K562 (cell line): ENCODE data around the gene TUBB4B. TPM values are rescaled to one million over a fixed set of nuclear protein-coding genes. Genes with fewer than 3 reads are reported as not detected.
A peak's percentile ranks its signal among the peaks of the same experiment; 100 is the strongest.

Experiments used
- ARID4B ChIP-seq: sonication (generic); formaldehyde crosslinking; IDR thresholded peaks from 2 replicates; pipeline ENCODE4 v1.8.0; 2022; ENCODE audit warnings: mild to moderate bottlenecking, missing genetic modification reagents
- BCL6 ChIP-seq: fragments of 250-450 bp; sonication (Bioruptor Pico); IDR thresholded peaks from 2 replicates; pipeline ENCODE4 v1.4.0; 2020
- CHD1 ChIP-seq: fragments of 200-600 bp; sonication (generic); IDR thresholded peaks from one replicate; pipeline ENCODE4 v1.6.1; 2012; ENCODE audit warnings: mild to moderate bottlenecking, moderate library complexity, low read length, inconsistent platforms
- CREBBP ChIP-seq: IDR thresholded peaks from one replicate; pipeline ENCODE4 v1.6.1; 2012; ENCODE audit warnings: low read depth, mild to moderate bottlenecking, control low read depth, inconsistent platforms, low read length
- DDX20 ChIP-seq: fragments of 450-650 bp; IDR thresholded peaks from 2 replicates; pipeline ENCODE4 v1.6.1; 2016; ENCODE audit warnings: missing genetic modification characterization, low read depth, mild to moderate bottlenecking, missing compliant biosample characterization, moderate library complexity
- ELK3 ChIP-seq: fragments of 450-650 bp; formaldehyde crosslinking; IDR thresholded peaks from 2 replicates; pipeline ENCODE4 v1.4.0; 2020; ENCODE audit warnings: mild to moderate bottlenecking
- GABPB1 ChIP-seq: sonication (generic); formaldehyde crosslinking; IDR thresholded peaks from 2 replicates; pipeline ENCODE4 v1.8.0; 2022; ENCODE audit warnings: mild to moderate bottlenecking, missing genetic modification reagents
- MEIS2 ChIP-seq: fragments of 450-650 bp; IDR thresholded peaks from 2 replicates; pipeline ENCODE4 v1.6.1; 2014; ENCODE audit warnings: mild to moderate bottlenecking; ENCODE audit not compliant: partially characterized antibody
- RAD21 ChIP-seq, 2 experiments: fragments of 250-450 bp in 1 of 2; fragments of 450-650 bp in 1 of 2; sonication (Bioruptor Pico) in 1 of 2; formaldehyde crosslinking in 1 of 2; IDR thresholded peaks in 1 of 2; conservative IDR thresholded peaks in 1 of 2; 2 replicates each; pipeline versions ENCODE4 v1.4.0 to v1.8.0; 2020 to 2022; ENCODE audit warnings: mild to moderate bottlenecking in 2 of 2, moderate library complexity in 1 of 2
- RFX7 ChIP-seq: fragments of 250-450 bp; sonication (Bioruptor Pico); IDR thresholded peaks from 2 replicates; pipeline ENCODE4 v1.5.1; 2021; ENCODE audit warnings: mild to moderate bottlenecking
- RNF219 ChIP-seq: fragments of 250-450 bp; sonication (Bioruptor Pico); IDR thresholded peaks from 2 replicates; pipeline ENCODE4 v1.5.0; 2022; ENCODE audit warnings: mild to moderate bottlenecking
- SRSF3 ChIP-seq: fragments of 200-400 bp; formaldehyde crosslinking; IDR thresholded peaks from 2 replicates; pipeline ENCODE4 v1.6.1; 2016; ENCODE audit warnings: mild to moderate bottlenecking, low read length, moderate library complexity; ENCODE audit not compliant: insufficient read depth
- STAG1 ChIP-seq: sonication (generic); formaldehyde crosslinking; IDR thresholded peaks from 2 replicates; pipeline ENCODE4 v1.5.0; 2020; ENCODE audit warnings: missing genetic modification reagents, borderline replicate concordance
- TGIF2 ChIP-seq: sonication (generic); formaldehyde crosslinking; IDR thresholded peaks from 2 replicates; pipeline ENCODE4 v1.8.1; 2022; ENCODE audit warnings: mild to moderate bottlenecking, missing genetic modification reagents, moderate library complexity
- THRAP3 ChIP-seq: fragments of 450-650 bp; IDR thresholded peaks from 2 replicates; pipeline ENCODE4 v1.6.1; 2016; ENCODE audit warnings: mild to moderate bottlenecking, inconsistent platforms, borderline replicate concordance
- UBTF ChIP-seq, 2 experiments: IDR thresholded peaks; 2 replicates each; pipeline ENCODE4 v1.6.1; 2012; ENCODE audit warnings: improper control_type of control experiment in 2 of 2, low read depth in 2 of 2, low read length in 2 of 2, borderline replicate concordance in 1 of 2
- ZNF551 ChIP-seq: fragments of 250-450 bp; sonication (Bioruptor Pico); IDR thresholded peaks from 2 replicates; pipeline ENCODE4 v1.5.0; 2021; ENCODE audit warnings: mild to moderate bottlenecking, moderate library complexity
- ZNF589 ChIP-seq: fragments of 200-800 bp; sonication (Bioruptor generic); IDR thresholded peaks from 2 replicates; pipeline ENCODE4 v1.6.1; 2016; ENCODE audit warnings: low read depth, missing genetic modification characterization, missing compliant biosample characterization
- polyA plus RNA-seq, 8 experiments: library from polyadenylated mRNA; depleted of rRNA in 4 of 8; stranded (reverse) in 5 of 8; unstranded in 3 of 8; fragments of >200 nt; fragmentation: Nextera tagmentation in 2 of 8; fragmentation: Illumina TruSeq in 1 of 8; extraction: Ambion mirVana in 2 of 8; extraction: Trizol in 1 of 8; gene quantifications; 2 replicates each; pipeline versions ENCODE4 v1.2.1 to v1.2.3, GENCODE V29; 2011 to 2014; ENCODE audit warnings: inconsistent platforms in 1 of 8, missing spikeins in 1 of 8
- total RNA-seq, 7 experiments: library from RNA; depleted of rRNA in 6 of 7; stranded (reverse); fragments of >200 nt in 6 of 7; fragmentation: Illumina TruSeq in 2 of 7; extraction: Trizol in 2 of 7; gene quantifications; 2 replicates each; pipeline versions ENCODE4 v1.2.1 to v1.2.3, GENCODE V29; 2011 to 2021; ENCODE audit warnings: low replicate concordance in 1 of 7

TUBB4B gene
- total and polyA plus RNA-seq, 9 of the 15 experiments (the other 6 are each of a cell fraction or from before 2014, with no cell fraction given): 24.1 to 443 (median 268) TPM

GRCh38 chr9:137240318-137240840 is 708 bp upstream of the TUBB4B start (continued):
- TF ChIP-seq CREBBP (no peak), TGIF2 (CRISPR knock-in tag) (no peak), GABPB1 (CRISPR knock-in tag) (peak; percentile 81), ZNF551 (CRISPR knock-in tag) (no peak), SRSF3 (0 out of 2 replicates have a peak, but pooled peaks have one; percentile 15), THRAP3 (no peak), RNF219 (no peak), UBTF (IDR thresholded peaks at IDR 0.05; ENCODE audit: borderline replicate concordance in 1 of 2, low read depth in 2 of 2, low read length in 2 of 2) (no peak), ZNF589 (peak; percentile 84), ARID4B (CRISPR knock-in tag) (peak; percentile 78; the same call in 1 of the 2 replicates), BCL6 (CRISPR knock-in tag) (no peak), DDX20 (no peak), ELK3 (CRISPR knock-in tag) (no peak), MEIS2 (no peak), CHD1 (peak; percentile 88), RAD21 (CRISPR knock-in tag; conservative IDR thresholded peaks at IDR 0.05 in 1 of 2, IDR thresholded peaks at IDR 0.05 in 1 of 2) (peak in 1 of 2 experiments; percentile 29; a peak in 3 of 4 replicates), RFX7 (CRISPR knock-in tag) (no peak), STAG1 (CRISPR knock-in tag) (no peak; the same call in 1 of the 2 replicates)
